Stimulated activated CD8-positive, alpha-beta memory T cell treated with anti-CD3 and anti-CD28 coated beads, Interleukin-15, amount 100 ng/mL, for 48 hours (primary cell): ENCODE data around the gene PLEKHH3.
"Not testable (repeated sequence)": the region's sequence is repeated elsewhere in the genome, so short reads cannot be mapped to it uniquely, and the experiment has no call there.

Experiments
- DNase-seq, 2 donors: peaks; one replicate each; pipeline ENCODE4 v3.0.0-alpha.2; 2020; ENCODE audit warnings: low read depth in 2 of 2

PLEKHH3 gene

GRCh38 chr17:42670789-42671657, 5.8 kb downstream of the PLEKHH3 start:
- no peak for DNase-seq

GRCh38 chr17:42669977-42670788, 6.6 kb downstream of the PLEKHH3 start:
- no peak for DNase-seq

- no peak for DNase-seq
Observed at GRCh38 chr17:42669705-42669976, 7.2 kb downstream of the PLEKHH3 start.

DNA sequence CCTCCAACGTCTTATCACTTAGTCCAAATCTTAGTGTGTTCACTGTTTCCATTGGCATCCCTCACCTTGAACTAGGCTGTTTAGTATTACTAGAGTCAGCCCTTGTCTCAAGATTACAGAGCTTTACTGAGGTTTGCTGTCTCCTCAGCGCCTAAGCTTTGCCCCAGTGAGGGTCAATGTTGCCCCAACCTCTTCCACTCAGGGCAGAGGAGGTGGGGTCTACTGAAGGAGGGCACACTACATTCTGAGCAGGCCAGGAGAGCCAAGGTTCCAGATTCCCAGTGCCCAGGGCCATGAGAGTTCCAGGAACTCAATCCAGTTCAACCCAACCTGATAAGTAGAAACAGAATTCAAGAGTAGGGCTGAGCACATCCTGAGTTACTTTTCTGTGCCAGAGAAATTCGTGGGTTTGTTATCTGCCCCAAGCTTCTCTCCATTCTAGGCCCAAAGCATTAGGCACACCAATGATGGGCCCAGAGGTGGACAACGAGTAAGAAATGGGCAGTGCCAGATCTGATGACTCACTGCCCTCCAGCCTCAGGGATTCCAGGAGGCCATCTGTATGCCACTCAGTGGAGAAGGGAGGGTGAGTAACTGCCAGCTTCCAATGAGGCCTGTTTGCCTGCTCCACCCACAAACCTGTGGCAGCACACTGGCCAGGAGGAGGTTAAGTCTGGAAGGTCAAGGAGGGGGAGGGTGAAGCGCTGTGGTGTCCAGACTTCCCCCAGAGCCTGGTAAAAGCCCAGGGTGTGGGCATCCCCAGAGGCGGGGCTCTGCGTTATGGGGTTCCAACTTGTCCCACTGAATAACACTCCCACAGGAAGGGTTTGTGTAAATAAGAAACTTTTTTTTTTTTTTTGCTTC, 9.5 kb downstream of the PLEKHH3 start:
- no peak for DNase-seq

DNA sequence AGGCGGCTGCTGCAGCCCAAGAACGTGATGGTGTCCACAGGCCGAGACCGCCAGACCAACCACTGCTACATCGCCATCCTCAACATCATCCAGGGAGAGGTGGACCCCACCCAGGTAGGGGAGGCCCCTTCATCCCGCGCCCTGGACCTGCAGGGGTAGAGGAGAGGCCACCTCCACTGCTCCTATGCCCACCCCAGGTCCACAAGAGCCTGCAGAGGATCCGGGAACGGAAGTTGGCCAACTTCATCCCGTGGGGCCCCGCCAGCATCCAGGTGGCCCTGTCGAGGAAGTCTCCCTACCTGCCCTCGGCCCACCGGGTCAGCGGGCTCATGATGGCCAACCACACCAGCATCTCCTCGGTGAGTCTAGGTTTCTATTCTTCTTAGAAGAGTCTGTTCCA, 10.7 kb downstream of the PLEKHH3 start:
- not testable (repeated sequence) for DNase-seq

DNA sequence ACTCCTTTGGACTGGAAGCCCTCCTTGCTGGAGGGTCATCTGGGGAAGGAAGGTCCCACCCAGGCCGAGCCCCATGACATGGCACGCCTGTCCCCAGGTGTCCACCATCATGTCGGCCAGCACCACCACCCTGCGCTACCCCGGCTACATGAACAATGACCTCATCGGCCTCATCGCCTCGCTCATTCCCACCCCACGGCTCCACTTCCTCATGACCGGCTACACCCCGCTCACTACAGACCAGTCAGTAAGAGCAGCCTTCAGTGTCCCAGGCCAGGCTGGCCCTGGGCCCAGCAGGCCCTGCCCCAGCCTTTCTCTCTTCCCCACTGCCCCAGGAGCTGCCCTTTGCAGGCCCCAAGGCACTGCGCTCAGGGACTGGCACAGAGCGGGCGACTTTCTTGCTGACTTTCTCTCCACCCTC, 11.2 kb downstream of the PLEKHH3 start:
- no peak for DNase-seq

DNA sequence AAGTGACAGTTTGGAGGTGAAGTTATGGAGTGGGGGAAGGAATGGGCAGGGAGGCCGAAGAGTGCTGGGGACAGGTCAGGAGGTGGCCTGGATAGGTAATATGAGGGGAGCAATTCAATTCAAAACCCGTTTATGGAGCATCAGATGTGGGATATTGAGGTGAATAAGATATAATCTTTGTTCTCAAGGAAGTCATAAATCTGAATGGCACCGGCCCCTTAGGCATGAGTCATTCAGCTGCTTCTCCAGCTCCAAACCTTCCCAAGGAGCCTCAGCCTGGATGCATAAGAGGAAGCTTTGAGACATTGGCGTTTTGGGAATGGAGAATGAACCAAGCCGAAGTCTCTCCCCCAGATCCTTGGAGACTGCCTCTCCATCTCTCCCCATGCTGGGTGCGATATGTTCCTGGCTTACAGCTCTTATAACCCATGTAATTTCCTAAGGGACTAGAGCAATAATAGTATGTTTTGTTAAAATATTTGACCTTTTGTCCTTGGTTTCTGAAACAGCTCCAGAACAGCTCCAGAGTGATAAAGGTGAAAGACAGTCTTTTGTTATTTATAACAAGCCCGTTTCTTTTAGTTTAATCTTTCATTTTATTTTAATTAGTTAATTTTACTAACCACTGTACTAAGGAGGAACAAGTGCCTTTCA, 16.0 kb downstream of the PLEKHH3 start:
- DNase-seq = no peak

DNA sequence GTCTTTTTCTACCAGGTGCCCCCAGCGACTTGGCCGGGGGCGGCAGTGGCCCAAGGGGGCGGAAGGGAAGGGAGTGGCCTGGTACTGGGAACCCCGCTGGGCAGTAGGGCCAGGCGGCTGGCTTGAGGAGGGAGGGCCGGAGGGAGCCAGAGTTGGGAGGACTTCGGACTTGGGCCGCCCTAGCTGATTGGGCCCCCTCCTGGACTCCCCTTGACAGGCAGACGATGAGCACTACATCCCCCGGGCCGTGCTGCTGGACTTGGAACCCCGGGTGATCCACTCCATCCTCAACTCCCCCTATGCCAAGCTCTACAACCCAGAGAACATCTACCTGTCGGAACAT, 16.9 kb downstream of the PLEKHH3 start:
- not testable (repeated sequence) for DNase-seq

GRCh38 chr17:42659079-42659931, 17.5 kb downstream of the PLEKHH3 start, which contains the start of gene TUBG2:
Gene TUBG2 (plus strand): TSS chr17:42659284. CDS start chr17:42659504, 220 bp downstream.
- peak; percentile 70 to 72 for DNase-seq

GRCh38 chr17:42657824-42658588, 18.8 kb downstream of the PLEKHH3 start:
- no peak for DNase-seq

- no peak for DNase-seq
Observed at GRCh38 chr17:42655528-42655927, 21.3 kb downstream of the PLEKHH3 start.

- no peak for DNase-seq
Observed at GRCh38 chr17:42653179-42654124, 23.3 kb downstream of the PLEKHH3 start.

- DNase-seq = no peak
Observed at GRCh38 chr17:42651392-42651791, 25.4 kb downstream of the PLEKHH3 start.

DNA sequence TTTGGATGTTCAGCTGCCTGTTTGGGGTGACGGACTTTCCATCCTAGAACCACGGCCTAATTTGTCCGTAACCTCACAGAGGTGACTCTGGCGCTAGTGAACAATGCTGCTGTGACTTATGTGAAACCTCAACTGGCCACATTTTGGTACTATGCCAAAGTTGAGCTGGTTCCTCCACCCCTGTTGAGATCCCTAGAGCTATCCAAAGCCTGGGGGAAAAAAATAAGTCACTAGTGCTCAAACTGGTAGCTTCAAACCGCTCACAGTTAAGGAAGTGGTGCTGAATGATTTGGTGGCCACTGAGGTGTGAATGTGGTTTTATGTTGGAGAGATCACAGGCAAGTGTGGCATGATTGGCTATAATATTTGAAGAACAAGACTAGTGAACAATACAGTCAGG, 29.0 kb downstream of the PLEKHH3 start:
- DNase-seq = no peak

DNA sequence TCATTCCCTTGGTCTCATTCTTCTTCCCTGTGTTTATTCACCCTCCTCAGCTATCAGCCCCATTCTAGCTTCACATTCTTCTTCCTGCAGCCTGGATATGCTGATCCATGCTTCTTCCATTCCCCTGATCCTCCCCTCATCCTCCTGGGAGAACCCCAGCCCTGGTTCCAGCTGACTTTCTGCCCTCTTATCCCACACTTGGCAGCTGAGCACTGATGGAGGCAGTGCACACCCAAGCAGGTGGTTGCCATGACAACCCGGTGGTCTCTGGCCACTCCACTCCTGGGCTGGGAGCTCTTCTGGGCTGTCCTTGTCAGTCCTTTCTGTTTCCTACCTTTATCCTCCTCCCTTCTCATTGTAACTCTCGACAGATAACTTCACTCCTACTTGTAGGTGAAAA, 34.5 kb downstream of the PLEKHH3 start:
- no peak for DNase-seq

- no peak for DNase-seq
Observed at GRCh38 chr17:42640121-42640520, 36.7 kb downstream of the PLEKHH3 start.

GRCh38 chr17:42639525-42640113, 37.2 kb downstream of the PLEKHH3 start:
- DNase-seq = no peak

- DNase-seq = no peak
Observed at GRCh38 chr17:42632949-42633444, 43.8 kb downstream of the PLEKHH3 start.
